IPS-20b (cell line): ENCODE measurements around the gene PPHLN1.

Experiments
- H3K27ac ChIP-seq: one replicate; pipeline ENCODE4 v1.5.1; 2013; ENCODE audit warnings: low read length
- H3K27me3 ChIP-seq: 2 replicates; pipeline ENCODE4 v1.6.1; 2013; ENCODE audit warnings: mild to moderate bottlenecking, low read length, inconsistent platforms; ENCODE audit not compliant: insufficient read depth
- H3K36me3 ChIP-seq: 2 replicates; pipeline ENCODE4 v1.6.1; 2013; ENCODE audit warnings: low read depth, mild to moderate bottlenecking, inconsistent platforms, low read length, moderate library complexity; ENCODE audit not compliant: insufficient read depth
- H3K4me1 ChIP-seq: 2 replicates; pipeline ENCODE4 v1.6.1; 2013; ENCODE audit warnings: mild to moderate bottlenecking, control low read depth, inconsistent platforms, low read length, moderate library complexity; ENCODE audit not compliant: insufficient read depth
- H3K4me3 ChIP-seq: 2 replicates; pipeline ENCODE4 v1.5.1; 2013; ENCODE audit warnings: mild to moderate bottlenecking, low read length, inconsistent platforms
- H3K9ac ChIP-seq: 2 replicates; pipeline ENCODE4 v1.6.1; 2013; ENCODE audit warnings: low read depth, mild to moderate bottlenecking, inconsistent platforms, low read length, moderate library complexity
- H3K9me3 ChIP-seq: 2 replicates; pipeline ENCODE4 v1.6.1; 2013; ENCODE audit warnings: mild to moderate bottlenecking, low read depth, low read length, inconsistent platforms; ENCODE audit not compliant: insufficient read depth

Gene PPHLN1

DNA sequence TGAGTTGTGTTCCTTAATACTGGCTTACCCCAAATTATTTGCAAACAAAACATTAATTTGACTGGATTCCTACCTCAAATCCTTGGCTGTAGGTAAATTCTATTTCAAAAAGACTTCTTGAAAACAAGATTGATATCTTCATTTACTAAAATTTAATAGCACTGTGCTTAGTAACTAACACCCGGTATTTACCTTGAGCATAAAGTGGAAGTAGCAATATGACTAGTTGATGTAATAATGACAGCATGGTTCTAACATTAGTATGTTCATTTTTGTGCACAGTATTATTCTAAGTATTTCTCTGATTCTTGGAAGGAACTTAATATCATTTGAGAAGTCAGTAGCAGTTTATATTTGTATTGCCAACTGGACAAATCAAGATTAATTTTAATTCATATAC is 96.8 kb downstream of the PPHLN1 start:
- no peaks in the 10 kb centered on the region for H3K27me3 ChIP-seq
- no peak overlapping the region for H3K27ac ChIP-seq
- H3K4me1 ChIP-seq = peaks cover 10% of the 10 kb centered on the region; the same call in 1 of the 2 replicates
- H3K4me3 ChIP-seq = no peak overlapping the region
- H3K9ac ChIP-seq = no peak overlapping the region
- no peaks in the 10 kb centered on the region for H3K36me3 ChIP-seq
- H3K9me3 ChIP-seq = no peaks in the 10 kb centered on the region

GRCh38 chr12:42426746-42427145 is 100.8 kb downstream of the PPHLN1 start:
- H3K9me3 ChIP-seq = no peaks in the 10 kb centered on the region
- H3K27me3 ChIP-seq = no peaks in the 10 kb centered on the region
- no peak overlapping the region for H3K9ac ChIP-seq
- peaks cover 10% of the 10 kb centered on the region; the same call in 1 of the 2 replicates for H3K4me1 ChIP-seq
- H3K4me3 ChIP-seq = no peak overlapping the region
- H3K27ac ChIP-seq = no peak overlapping the region
- 0 out of 2 replicates have a peak, but pooled peaks cover under 1% of the 10 kb centered on the region for H3K36me3 ChIP-seq

DNA sequence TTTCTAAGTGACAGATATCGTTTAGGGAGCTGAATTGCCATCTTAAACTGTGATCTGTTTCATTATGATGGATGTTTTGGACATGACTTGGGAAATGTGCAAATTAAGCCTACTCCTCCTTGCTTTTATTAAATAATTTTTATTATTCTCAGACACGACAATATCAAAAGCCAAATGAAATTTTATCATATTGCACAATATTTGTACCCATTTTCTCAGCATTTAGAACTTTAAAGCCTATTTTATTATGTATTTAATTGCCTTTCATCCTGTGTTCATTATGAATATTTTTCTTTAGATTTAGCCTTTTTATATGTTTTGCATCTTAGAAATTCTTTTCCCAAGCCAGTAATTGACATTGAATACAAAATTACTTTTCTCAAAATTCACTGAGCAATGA is 102.9 kb downstream of the PPHLN1 start:
- Histone ChIP-seq H3K9ac (no peak overlapping the region), H3K4me1 (peaks cover 10% of the 10 kb centered on the region; the same call in 1 of the 2 replicates), H3K4me3 (no peak overlapping the region), H3K27ac (no peak overlapping the region), H3K9me3 (no peaks in the 10 kb centered on the region), H3K36me3 (0 out of 2 replicates have a peak, but pooled peaks cover 3% of the 10 kb centered on the region), H3K27me3 (no peaks in the 10 kb centered on the region)

DNA sequence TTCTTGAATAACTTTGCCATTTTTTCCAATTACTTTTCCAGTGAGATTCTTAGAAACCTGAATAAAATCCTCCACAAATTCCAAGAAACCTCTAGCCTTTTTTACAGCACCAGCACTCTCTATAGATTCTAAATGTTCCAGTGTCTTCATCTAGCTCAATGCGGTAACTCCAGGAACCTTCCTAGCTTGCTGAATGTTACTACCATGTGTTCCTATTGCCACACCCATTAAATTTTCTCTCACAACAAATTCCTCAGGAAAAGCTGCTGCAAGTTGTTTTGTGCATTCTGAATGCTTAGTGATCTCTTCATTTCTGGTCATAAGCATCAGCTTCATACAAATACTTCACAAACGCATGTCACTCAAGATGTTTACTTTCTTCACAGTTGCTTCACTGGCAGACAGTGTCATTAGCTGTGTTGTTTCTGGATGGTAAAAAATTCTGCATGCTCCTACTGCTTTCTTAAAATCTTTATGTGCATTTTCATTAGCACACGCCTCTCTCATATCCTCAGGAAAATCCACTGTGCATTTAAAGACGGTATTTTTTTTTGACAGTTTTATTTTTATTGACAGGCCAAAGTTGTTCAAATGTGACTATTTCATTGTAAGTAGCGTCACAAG is 106.7 kb downstream of the PPHLN1 start:
- Histone ChIP-seq H3K4me1 (no peaks in the 10 kb centered on the region), H3K4me3 (no peak overlapping the region), H3K9me3 (no peaks in the 10 kb centered on the region), H3K9ac (no peak overlapping the region), H3K36me3 (0 out of 2 replicates have a peak, but pooled peaks cover 3% of the 10 kb centered on the region), H3K27ac (no peak overlapping the region), H3K27me3 (no peaks in the 10 kb centered on the region)

- Histone ChIP-seq H3K4me1 (peaks cover 19% of the 10 kb centered on the region; the same call in 1 of the 2 replicates), H3K9me3 (no peaks in the 10 kb centered on the region; the same call in 1 of the 2 replicates), H3K27me3 (no peaks in the 10 kb centered on the region), H3K4me3 (no peak overlapping the region), H3K36me3 (peaks cover 29% of the 10 kb centered on the region; the same call in 1 of the 2 replicates), H3K27ac (no peak overlapping the region), H3K9ac (no peak overlapping the region)
Observed at GRCh38 chr12:42440608-42441007, 114.6 kb downstream of the PPHLN1 start.

- no peak overlapping the region for H3K4me3 ChIP-seq
- peaks cover 33% of the 10 kb centered on the region; the same call in 1 of the 2 replicates for H3K36me3 ChIP-seq
- peaks cover 27% of the 10 kb centered on the region; the same call in 1 of the 2 replicates for H3K4me1 ChIP-seq
- no peak overlapping the region for H3K9ac ChIP-seq
- H3K27ac ChIP-seq = no peak overlapping the region
- H3K27me3 ChIP-seq = no peaks in the 10 kb centered on the region
- H3K9me3 ChIP-seq = no peaks in the 10 kb centered on the region; the same call in 1 of the 2 replicates
Observed at GRCh38 chr12:42442311-42442759, 116.4 kb downstream of the PPHLN1 start.

DNA sequence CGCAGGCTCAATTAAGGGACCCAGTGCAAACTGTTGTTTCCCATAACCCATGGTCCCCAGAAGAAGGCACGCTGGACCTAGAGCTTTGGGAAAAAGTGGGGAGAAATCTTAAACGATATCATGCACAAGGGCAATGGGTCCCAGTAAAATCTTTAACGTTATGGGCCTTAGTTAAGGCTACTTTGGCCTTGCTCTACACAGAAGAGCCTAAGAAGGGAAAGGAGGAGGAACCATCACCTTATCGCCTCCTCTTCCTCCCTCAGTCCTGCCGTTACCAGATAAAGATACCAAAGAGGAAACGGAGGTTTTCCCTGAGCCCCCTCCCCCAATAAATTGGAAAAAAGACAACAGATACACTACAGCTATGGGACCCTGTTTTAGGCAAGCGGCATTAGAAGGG is 116.9 kb downstream of the PPHLN1 start:
- peaks cover 38% of the 10 kb centered on the region; the same call in 1 of the 2 replicates for H3K36me3 ChIP-seq
- no peak overlapping the region for H3K27ac ChIP-seq
- H3K9me3 ChIP-seq = no peaks in the 10 kb centered on the region; the same call in 1 of the 2 replicates
- no peaks in the 10 kb centered on the region for H3K27me3 ChIP-seq
- no peak overlapping the region for H3K9ac ChIP-seq
- no peak overlapping the region for H3K4me3 ChIP-seq
- H3K4me1 ChIP-seq = peaks cover 27% of the 10 kb centered on the region; the same call in 1 of the 2 replicates

- no peaks in the 10 kb centered on the region for H3K27me3 ChIP-seq
- no peaks in the 10 kb centered on the region; the same call in 1 of the 2 replicates for H3K9me3 ChIP-seq
- peaks cover 27% of the 10 kb centered on the region; the same call in 1 of the 2 replicates for H3K4me1 ChIP-seq
- H3K4me3 ChIP-seq = no peak overlapping the region
- H3K9ac ChIP-seq = no peak overlapping the region
- H3K36me3 ChIP-seq = peaks cover 43% of the 10 kb centered on the region; the same call in 1 of the 2 replicates
- no peak overlapping the region for H3K27ac ChIP-seq
Observed at GRCh38 chr12:42444192-42444943, 118.4 kb downstream of the PPHLN1 start.

DNA sequence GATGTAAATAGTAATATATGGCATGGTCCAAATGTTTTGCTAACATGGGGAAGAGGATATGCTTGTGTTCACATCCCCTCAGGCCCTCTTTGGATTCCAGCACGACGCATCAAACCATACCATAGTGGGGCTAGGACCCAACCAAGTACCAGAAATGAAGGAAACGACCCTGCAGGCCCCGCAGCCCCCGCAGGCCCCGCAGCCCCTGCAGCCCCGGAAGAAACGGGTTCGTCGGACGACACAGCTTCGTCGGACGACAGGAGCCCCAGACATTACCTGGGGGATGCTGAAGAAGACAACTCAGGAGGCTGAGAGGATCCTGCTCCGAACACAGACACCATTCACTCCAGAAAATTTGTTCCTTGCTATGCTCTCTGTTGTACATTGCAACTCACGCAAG is 119.9 kb downstream of the PPHLN1 start:
- H3K9ac ChIP-seq = no peak overlapping the region
- H3K27ac ChIP-seq = no peak overlapping the region
- no peaks in the 10 kb centered on the region; the same call in 1 of the 2 replicates for H3K9me3 ChIP-seq
- H3K36me3 ChIP-seq = peaks cover 43% of the 10 kb centered on the region; the same call in 1 of the 2 replicates
- H3K4me3 ChIP-seq = no peak overlapping the region
- H3K4me1 ChIP-seq = peaks cover 31% of the 10 kb centered on the region; the same call in 1 of the 2 replicates
- no peaks in the 10 kb centered on the region for H3K27me3 ChIP-seq

DNA sequence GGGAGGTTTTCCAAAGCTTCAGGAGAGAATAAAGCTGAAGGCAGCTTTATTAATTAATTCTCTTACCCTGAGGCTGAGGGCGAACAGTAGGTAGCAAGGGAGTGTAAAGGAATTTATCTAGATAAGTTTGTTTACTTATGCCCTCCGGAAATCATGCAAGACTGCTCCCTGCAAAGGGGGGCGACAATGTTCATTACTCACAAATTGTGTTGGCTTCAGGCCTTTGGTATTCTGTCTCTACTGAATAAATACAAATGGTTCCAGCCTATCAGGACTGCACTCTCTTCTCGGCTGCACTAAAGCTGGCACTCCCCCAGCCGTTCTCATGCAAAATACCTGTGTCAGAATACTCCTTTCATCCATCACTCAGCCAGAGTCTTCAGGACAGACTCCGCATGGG is 120.8 kb downstream of the PPHLN1 start:
- H3K27me3 ChIP-seq = no peaks in the 10 kb centered on the region
- peaks cover 43% of the 10 kb centered on the region; the same call in 1 of the 2 replicates for H3K36me3 ChIP-seq
- no peak overlapping the region for H3K4me3 ChIP-seq
- H3K9ac ChIP-seq = no peak overlapping the region
- no peak overlapping the region for H3K27ac ChIP-seq
- peaks cover 30% of the 10 kb centered on the region; the same call in 1 of the 2 replicates for H3K4me1 ChIP-seq
- H3K9me3 ChIP-seq = no peaks in the 10 kb centered on the region; the same call in 1 of the 2 replicates

DNA sequence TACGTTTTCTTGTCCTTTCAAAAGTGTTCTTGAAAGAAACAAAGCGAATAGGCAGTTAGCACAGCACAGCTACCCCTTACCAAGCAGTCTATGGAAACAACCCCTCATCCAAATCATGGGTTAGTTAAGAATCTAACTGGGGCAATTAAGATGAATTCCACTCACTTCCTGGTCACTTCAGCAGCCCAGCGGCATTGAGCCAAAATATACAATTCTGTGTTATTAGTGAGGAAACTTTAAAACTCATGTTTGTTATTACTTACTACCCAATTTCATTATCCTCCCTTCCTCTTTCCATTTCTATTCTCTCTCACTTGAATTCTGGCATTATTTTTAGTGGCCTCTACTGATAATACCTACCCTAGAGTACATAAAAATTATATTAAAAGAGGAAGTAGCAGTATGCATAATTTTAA is 121.4 kb downstream of the PPHLN1 start:
- Histone ChIP-seq H3K27me3 (no peaks in the 10 kb centered on the region), H3K4me3 (no peak overlapping the region), H3K9ac (no peak overlapping the region), H3K9me3 (no peaks in the 10 kb centered on the region; the same call in 1 of the 2 replicates), H3K27ac (no peak overlapping the region), H3K4me1 (peaks cover 28% of the 10 kb centered on the region; the same call in 1 of the 2 replicates), H3K36me3 (peaks cover 43% of the 10 kb centered on the region; the same call in 1 of the 2 replicates)
